ENCODE data around the gene CACNA2D2.

The CACNA2D2 gene

DNA sequence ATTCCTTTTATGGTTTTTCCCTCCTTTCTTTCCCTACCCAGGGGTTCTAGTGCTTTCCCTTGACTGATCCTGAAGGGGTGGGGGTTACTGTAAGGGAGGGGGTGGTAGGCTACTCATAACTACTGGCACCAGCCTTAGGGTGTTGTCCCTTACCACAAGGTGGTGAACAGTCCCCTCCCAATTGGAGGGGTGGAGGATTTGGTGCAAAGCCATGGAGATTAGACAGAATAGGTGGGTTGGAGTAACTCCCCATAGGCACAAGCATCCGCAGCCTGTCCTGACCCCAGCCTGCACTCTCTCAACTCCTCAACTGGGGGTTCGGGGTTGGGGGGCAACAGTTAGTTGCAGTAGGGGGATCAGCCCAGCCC lies 178.3 kb downstream of the CACNA2D2 start:
- POLR2A ChIA-PET: interaction anchor here (1.6 to 2.5 kb wide), 2 partner anchors 26 to 130 kb away, joined by 4 to 12 read pairs; partner anchors contain the start of genes HYAL3 and NAA80
- TF ChIP-seq KLF8 (tag by site-specific recombination; IDR thresholded peaks at IDR 0.05) (no peak), ZNF24 (tag by site-specific recombination; IDR thresholded peaks at IDR 0.05) (no peak), HOXA7 (CRISPR knock-in tag; IDR thresholded peaks at IDR 0.05; ENCODE audit: borderline replicate concordance) (no peak), ZNF654 (tag by site-specific recombination; IDR thresholded peaks at IDR 0.05; ENCODE audit: low read depth) (no peak), ZNF600 (tag by site-specific recombination; IDR thresholded peaks at IDR 0.05) (no peak), ZNF776 (tag by site-specific recombination; IDR thresholded peaks at IDR 0.05; ENCODE audit: borderline replicate concordance) (no peak), ZNF2 (tag by site-specific recombination; IDR thresholded peaks at IDR 0.05) (no peak), ZNF660 (tag by site-specific recombination; IDR thresholded peaks at IDR 0.05) (no peak), SALL2 (tag by site-specific recombination; IDR thresholded peaks at IDR 0.05; ENCODE audit: borderline replicate concordance) (no peak)
- TF ChIP-seq, protein P1, sequence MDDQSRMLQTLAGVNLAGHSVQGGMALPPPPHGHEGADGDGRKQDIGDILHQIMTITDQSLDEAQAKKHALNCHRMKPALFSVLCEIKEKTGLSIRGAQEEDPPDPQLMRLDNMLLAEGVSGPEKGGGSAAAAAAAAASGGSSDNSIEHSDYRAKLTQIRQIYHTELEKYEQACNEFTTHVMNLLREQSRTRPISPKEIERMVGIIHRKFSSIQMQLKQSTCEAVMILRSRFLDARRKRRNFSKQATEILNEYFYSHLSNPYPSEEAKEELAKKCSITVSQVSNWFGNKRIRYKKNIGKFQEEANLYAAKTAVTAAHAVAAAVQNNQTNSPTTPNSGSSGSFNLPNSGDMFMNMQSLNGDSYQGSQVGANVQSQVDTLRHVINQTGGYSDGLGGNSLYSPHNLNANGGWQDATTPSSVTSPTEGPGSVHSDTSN (CRISPR knock-in tag; IDR thresholded peaks at IDR 0.05): no peak
- TF ChIP-seq, protein P2, sequence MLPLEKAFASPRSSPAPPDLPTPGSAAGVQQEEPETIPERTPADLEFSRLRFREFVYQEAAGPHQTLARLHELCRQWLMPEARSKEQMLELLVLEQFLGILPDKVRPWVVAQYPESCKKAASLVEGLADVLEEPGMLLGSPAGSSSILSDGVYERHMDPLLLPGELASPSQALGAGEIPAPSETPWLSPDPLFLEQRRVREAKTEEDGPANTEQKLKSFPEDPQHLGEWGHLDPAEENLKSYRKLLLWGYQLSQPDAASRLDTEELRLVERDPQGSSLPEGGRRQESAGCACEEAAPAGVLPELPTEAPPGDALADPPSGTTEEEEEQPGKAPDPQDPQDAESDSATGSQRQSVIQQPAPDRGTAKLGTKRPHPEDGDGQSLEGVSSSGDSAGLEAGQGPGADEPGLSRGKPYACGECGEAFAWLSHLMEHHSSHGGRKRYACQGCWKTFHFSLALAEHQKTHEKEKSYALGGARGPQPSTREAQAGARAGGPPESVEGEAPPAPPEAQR (tag by site-specific recombination; IDR thresholded peaks at IDR 0.05): no peak
- TF ChIP-seq, protein P3, sequence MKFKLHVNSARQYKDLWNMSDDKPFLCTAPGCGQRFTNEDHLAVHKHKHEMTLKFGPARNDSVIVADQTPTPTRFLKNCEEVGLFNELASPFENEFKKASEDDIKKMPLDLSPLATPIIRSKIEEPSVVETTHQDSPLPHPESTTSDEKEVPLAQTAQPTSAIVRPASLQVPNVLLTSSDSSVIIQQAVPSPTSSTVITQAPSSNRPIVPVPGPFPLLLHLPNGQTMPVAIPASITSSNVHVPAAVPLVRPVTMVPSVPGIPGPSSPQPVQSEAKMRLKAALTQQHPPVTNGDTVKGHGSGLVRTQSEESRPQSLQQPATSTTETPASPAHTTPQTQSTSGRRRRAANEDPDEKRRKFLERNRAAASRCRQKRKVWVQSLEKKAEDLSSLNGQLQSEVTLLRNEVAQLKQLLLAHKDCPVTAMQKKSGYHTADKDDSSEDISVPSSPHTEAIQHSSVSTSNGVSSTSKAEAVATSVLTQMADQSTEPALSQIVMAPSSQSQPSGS (tag by site-specific recombination; IDR thresholded peaks at IDR 0.05; ENCODE audit: low read depth): no peak
- Histone ChIP-seq H3K27ac (ENCODE audit: extremely low read depth, low read depth, low read length) (no peak overlapping the region), H3K36me3 (ENCODE audit: control insufficient read depth in 2 of 2, insufficient read depth in 1 of 2, low read length in 2 of 2) (peaks cover 3 to 46% of the 10 kb centered on the region in 2 experiments), H3K4me1 (ENCODE audit: control insufficient read depth, insufficient read depth, low read length) (no peaks in the 10 kb centered on the region), H3K4me3 (ENCODE audit: low read depth, low read length) (no peak overlapping the region), H3K9me3 (ENCODE audit: control insufficient read depth, insufficient read depth, low read depth, low read length) (no peaks in the 10 kb centered on the region)
- CTCF ChIA-PET: interaction anchor here (0.6 to 3.0 kb wide), 13 partner anchors 12 to 200 kb away, joined by 3 to 21 read pairs (median 5); partner anchors contain the start of genes HYAL3, LSMEM2 and NAA80

DNA sequence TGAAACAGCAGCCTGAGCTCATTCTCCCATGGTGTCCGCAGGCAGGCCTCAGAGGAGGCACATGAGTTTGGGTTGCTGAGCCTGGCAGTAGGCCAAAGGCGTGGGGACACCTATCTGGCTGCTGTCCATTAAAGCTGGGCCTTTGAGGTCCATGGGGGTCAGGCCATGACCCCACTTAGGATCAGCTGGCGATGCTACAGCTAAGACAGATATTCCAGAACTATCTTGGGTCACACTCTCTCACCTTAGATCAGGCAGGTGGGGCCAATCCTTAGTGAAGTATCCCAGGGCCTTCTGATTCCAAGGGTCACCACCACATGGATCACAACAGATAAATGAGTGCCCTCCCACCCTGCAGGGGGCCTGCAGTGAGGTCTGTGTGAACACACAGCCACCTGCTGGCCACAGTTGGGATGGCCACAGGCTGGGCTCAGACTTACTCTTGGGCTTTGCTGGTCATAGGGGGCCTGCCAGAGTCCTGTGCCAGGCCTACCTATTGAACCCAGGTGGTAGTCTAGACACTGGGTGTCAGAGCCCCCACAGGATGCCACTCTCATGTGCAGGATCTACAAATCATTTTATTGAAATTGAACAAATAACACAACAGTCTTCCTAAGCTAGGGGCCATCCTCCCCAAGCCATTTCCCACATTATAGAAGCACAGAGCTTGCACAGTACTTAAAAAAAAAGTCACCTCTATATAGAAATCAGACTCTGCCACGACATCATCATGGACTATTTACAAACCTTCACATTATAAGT lies 178.9 kb downstream of the CACNA2D2 start:
- POLR2A ChIA-PET: interaction anchor here (0.9 to 2.5 kb wide), 4 partner anchors 13 to 130 kb away, joined by 3 to 12 read pairs (median 4); partner anchors contain the start of genes HYAL3 and NAA80
- CTCF ChIA-PET: interaction anchor here (0.6 to 3.0 kb wide), 18 partner anchors 12 to 199 kb away, joined by 3 to 21 read pairs (median 4); partner anchors contain the start of genes HYAL3, LSMEM2 and NAA80
- Histone ChIP-seq H3K27ac (ENCODE audit: extremely low read depth, low read depth, low read length) (no peak overlapping the region), H3K9me3 (ENCODE audit: control insufficient read depth, insufficient read depth, low read depth, low read length) (no peaks in the 10 kb centered on the region), H3K4me1 (ENCODE audit: control insufficient read depth, insufficient read depth, low read length) (no peaks in the 10 kb centered on the region), H3K36me3 (ENCODE audit: control insufficient read depth in 2 of 2, insufficient read depth in 1 of 2, low read length in 2 of 2) (peaks cover 3 to 46% of the 10 kb centered on the region in 2 experiments; a peak in 2 of 3 replicates), H3K4me3 (ENCODE audit: low read depth, low read length) (no peak overlapping the region)
- TF ChIP-seq RBAK (tag by site-specific recombination; IDR thresholded peaks at IDR 0.05) (no peak), KLF16 (tag by site-specific recombination; IDR thresholded peaks at IDR 0.05) (no peak), ZNF433 (tag by site-specific recombination; IDR thresholded peaks at IDR 0.05; ENCODE audit: low read depth) (no peak), ZBTB21 (tag by site-specific recombination; IDR thresholded peaks at IDR 0.05) (no peak), ZNF324 (tag by site-specific recombination; IDR thresholded peaks at IDR 0.05) (no peak), ZNF521 (tag by site-specific recombination; IDR thresholded peaks at IDR 0.05) (no peak), ZNF837 (tag by site-specific recombination; IDR thresholded peaks at IDR 0.05) (no peak), KLF7 (tag by site-specific recombination; IDR thresholded peaks at IDR 0.05; ENCODE audit: borderline replicate concordance) (no peak), ZNF2 (tag by site-specific recombination; IDR thresholded peaks at IDR 0.05) (peak; percentile 62; the same call in 1 of the 2 replicates), ZNF621 (tag by site-specific recombination; IDR thresholded peaks at IDR 0.05) (no peak), ZNF10 (tag by site-specific recombination; IDR thresholded peaks at IDR 0.05) (no peak)
- TF ChIP-seq, protein P4, sequence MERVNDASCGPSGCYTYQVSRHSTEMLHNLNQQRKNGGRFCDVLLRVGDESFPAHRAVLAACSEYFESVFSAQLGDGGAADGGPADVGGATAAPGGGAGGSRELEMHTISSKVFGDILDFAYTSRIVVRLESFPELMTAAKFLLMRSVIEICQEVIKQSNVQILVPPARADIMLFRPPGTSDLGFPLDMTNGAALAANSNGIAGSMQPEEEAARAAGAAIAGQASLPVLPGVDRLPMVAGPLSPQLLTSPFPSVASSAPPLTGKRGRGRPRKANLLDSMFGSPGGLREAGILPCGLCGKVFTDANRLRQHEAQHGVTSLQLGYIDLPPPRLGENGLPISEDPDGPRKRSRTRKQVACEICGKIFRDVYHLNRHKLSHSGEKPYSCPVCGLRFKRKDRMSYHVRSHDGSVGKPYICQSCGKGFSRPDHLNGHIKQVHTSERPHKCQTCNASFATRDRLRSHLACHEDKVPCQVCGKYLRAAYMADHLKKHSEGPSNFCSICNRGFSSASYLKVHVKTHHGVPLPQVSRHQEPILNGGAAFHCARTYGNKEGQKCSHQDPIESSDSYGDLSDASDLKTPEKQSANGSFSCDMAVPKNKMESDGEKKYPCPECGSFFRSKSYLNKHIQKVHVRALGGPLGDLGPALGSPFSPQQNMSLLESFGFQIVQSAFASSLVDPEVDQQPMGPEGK (tag by site-specific recombination; IDR thresholded peaks at IDR 0.05): peak; percentile 68
- TF ChIP-seq, protein P5, sequence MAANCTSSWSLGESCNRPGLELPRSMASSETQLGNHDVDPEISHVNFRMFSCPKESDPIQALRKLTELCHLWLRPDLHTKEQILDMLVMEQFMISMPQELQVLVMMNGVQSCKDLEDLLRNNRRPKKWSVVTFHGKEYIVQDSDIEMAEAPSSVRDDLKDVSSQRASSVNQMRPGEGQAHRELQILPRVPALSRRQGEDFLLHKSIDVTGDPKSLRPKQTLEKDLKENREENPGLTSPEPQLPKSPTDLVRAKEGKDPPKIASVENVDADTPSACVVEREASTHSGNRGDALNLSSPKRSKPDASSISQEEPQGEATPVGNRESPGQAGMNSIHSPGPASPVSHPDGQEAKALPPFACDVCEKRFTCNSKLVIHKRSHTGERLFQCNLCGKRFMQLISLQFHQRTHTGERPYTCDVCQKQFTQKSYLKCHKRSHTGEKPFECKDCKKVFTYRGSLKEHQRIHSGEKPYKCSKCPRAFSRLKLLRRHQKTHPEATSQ (tag by site-specific recombination; IDR thresholded peaks at IDR 0.05): no peak
- TF ChIP-seq, protein P6, sequence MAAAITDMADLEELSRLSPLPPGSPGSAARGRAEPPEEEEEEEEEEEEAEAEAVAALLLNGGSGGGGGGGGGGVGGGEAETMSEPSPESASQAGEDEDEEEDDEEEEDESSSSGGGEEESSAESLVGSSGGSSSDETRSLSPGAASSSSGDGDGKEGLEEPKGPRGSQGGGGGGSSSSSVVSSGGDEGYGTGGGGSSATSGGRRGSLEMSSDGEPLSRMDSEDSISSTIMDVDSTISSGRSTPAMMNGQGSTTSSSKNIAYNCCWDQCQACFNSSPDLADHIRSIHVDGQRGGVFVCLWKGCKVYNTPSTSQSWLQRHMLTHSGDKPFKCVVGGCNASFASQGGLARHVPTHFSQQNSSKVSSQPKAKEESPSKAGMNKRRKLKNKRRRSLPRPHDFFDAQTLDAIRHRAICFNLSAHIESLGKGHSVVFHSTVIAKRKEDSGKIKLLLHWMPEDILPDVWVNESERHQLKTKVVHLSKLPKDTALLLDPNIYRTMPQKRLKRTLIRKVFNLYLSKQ (tag by site-specific recombination; IDR thresholded peaks at IDR 0.05; ENCODE audit: borderline replicate concordance): no peak

Data from HEK293 (cell line).